ENCODE measurements around the gene TKFC. TPM values are rescaled to one million over a fixed set of nuclear protein-coding genes. Genes with fewer than 3 reads are reported as not detected.

Gene TKFC
- total RNA-seq, 3 donors from 2014 or later: 15.2 to 34.4 (median 26.9) TPM

DNA sequence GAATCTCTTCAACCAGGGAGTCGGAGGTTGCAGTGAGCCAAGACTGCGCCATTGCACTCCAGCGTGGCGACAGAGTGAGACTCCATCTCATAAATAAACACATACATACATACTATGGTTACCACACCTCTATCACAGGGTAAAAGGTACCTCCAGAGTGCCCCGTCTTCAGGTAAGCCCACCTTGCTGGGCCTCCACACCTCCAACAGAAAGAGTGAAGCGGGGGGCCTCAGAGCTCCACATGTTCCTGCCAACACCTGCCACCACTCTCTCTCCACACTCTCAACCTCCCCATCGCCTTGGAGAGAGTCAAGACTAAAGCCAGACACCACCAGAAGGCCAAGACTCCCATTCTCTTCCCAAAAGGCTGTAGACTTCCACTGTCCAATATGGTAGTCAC lies 27.6 kb upstream of the TKFC start:
- TF ChIP-seq, protein P1, sequence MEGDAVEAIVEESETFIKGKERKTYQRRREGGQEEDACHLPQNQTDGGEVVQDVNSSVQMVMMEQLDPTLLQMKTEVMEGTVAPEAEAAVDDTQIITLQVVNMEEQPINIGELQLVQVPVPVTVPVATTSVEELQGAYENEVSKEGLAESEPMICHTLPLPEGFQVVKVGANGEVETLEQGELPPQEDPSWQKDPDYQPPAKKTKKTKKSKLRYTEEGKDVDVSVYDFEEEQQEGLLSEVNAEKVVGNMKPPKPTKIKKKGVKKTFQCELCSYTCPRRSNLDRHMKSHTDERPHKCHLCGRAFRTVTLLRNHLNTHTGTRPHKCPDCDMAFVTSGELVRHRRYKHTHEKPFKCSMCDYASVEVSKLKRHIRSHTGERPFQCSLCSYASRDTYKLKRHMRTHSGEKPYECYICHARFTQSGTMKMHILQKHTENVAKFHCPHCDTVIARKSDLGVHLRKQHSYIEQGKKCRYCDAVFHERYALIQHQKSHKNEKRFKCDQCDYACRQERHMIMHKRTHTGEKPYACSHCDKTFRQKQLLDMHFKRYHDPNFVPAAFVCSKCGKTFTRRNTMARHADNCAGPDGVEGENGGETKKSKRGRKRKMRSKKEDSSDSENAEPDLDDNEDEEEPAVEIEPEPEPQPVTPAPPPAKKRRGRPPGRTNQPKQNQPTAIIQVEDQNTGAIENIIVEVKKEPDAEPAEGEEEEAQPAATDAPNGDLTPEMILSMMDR (IDR thresholded peaks at IDR 0.05): no peak
- TF ChIP-seq POLR2A (IDR thresholded peaks at IDR 0.05): no peak
- no peak for TF ChIP-seq POLR2AphosphoS5 (IDR thresholded peaks at IDR 0.05)
- H3K27ac ChIP-seq: no peak overlapping the region
- no peak overlapping the region for H3K4me3 ChIP-seq
- intact Hi-C loops (cut with DNase I; ENCODE audit: low total_unique reads): no loop called here
- DNase-seq (ENCODE audit: low spot score in 2 of 2): no peak
- H3K4me1 ChIP-seq: no peaks in the 10 kb centered on the region
- no peaks in the 10 kb centered on the region for H3K27me3 ChIP-seq
- peaks cover 24% of the 10 kb centered on the region for H3K36me3 ChIP-seq
- H3K9me3 ChIP-seq: no peaks in the 10 kb centered on the region

DNA sequence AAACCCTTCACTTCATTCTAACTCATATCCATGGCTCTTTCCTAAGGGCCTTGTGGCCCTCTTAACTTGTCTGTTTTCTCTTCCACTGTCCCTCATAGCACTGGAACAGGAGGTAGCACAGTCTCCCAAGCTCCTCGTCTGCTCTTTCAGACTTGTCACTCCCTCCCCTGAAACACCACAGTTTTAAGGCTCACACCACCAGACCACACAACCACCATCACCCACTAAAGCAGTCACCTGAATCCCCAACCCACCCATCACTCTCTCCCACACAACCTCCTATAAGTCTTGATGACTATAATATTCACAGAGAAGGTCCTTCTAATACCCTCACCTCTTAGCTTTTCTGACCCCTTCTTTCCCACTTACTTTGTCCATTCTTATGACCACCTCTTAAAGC lies 26.8 kb upstream of the TKFC start:
- Histone ChIP-seq H3K27ac (no peak overlapping the region), H3K36me3 (peaks cover 19% of the 10 kb centered on the region), H3K4me3 (no peak overlapping the region), H3K27me3 (no peaks in the 10 kb centered on the region), H3K9me3 (no peaks in the 10 kb centered on the region), H3K4me1 (no peaks in the 10 kb centered on the region)
- no peak for DNase-seq (ENCODE audit: low spot score in 2 of 2)
- TF ChIP-seq, protein P1 (IDR thresholded peaks at IDR 0.05): no peak
- TF ChIP-seq POLR2A (IDR thresholded peaks at IDR 0.05) (no peak), POLR2AphosphoS5 (IDR thresholded peaks at IDR 0.05) (no peak)
- intact Hi-C loops (cut with DNase I; ENCODE audit: low total_unique reads): no loop called here

DNA sequence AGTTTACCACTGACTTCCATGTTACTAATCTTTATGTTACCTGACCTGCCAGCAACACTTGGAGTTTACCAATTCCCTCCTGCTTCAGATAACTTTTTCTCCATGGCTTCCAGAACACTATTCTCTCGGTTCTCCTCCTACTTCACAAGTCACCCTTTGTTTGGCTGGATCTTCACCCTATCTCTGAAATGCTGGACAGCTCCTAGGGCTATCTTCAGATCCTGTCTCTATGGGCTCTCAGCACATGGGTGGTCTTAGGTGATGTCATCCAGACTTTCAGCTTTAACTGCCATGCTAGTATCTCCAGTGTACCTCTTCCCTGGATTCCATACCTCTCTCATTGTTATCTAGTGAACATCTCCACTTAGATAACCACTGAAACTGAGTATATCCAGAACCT lies 25.7 kb upstream of the TKFC start:
- intact Hi-C loops (cut with DNase I; ENCODE audit: low total_unique reads): no loop called here
- Histone ChIP-seq H3K36me3 (peaks cover 30% of the 10 kb centered on the region), H3K9me3 (no peaks in the 10 kb centered on the region), H3K27me3 (no peaks in the 10 kb centered on the region), H3K4me3 (no peak overlapping the region), H3K27ac (no peak overlapping the region), H3K4me1 (no peaks in the 10 kb centered on the region)
- TF ChIP-seq POLR2A (IDR thresholded peaks at IDR 0.05) (no peak), POLR2AphosphoS5 (IDR thresholded peaks at IDR 0.05) (no peak)
- TF ChIP-seq, protein P1 (IDR thresholded peaks at IDR 0.05): no peak
- no peak for DNase-seq (ENCODE audit: low spot score in 2 of 2)

DNA sequence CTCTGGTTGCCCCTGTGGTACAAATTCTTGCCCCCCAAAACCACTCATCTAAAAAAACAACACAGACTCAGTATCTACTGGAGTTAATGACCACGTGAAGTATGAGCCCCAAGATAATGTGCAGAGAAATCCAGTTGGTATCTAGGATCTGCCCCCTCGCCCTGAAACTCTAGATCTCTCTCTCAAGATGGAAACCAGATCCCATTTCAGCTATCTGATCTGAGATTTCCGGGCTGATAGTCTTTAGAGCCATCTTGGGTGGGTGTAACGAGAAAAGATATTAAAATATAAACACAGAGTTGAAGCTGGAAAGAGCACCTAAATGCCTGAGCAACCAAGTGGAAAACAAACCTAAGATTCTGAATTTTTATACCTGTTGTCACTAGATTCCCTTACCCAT lies 23.9 kb upstream of the TKFC start:
- Histone ChIP-seq H3K36me3 (peaks cover 30% of the 10 kb centered on the region), H3K27me3 (no peaks in the 10 kb centered on the region), H3K9me3 (no peaks in the 10 kb centered on the region), H3K27ac (no peak overlapping the region), H3K4me3 (no peak overlapping the region), H3K4me1 (no peaks in the 10 kb centered on the region)
- DNase-seq (ENCODE audit: low spot score in 2 of 2): no peak
- TF ChIP-seq, protein P1 (IDR thresholded peaks at IDR 0.05): no peak
- TF ChIP-seq POLR2A (IDR thresholded peaks at IDR 0.05) (no peak), POLR2AphosphoS5 (IDR thresholded peaks at IDR 0.05) (no peak)
- intact Hi-C loops (cut with DNase I; ENCODE audit: low total_unique reads): no loop called here

DNA sequence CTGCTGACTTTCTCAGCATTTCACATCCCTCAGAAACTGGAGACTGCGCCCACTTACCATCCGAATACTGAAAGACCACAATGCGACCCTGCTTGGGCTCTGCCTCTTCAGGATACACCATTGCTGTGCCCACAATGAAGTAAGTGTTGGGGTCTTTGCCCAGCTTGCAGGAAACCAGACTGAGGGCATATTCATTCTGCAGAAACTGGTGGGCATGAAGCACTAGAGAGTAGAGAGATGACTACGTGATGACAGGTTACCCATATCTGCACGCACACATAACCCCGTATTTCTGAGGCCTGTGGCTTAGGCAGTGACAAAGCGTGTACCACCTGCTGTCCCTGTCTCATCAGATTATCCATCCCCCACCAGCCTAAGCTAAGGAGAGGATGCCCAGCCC lies 23.3 kb upstream of the TKFC start:
- peaks cover 30% of the 10 kb centered on the region for H3K36me3 ChIP-seq
- no peak overlapping the region for H3K27ac ChIP-seq
- no peaks in the 10 kb centered on the region for H3K9me3 ChIP-seq
- intact Hi-C loops (cut with DNase I; ENCODE audit: low total_unique reads): no loop called here
- no peak for TF ChIP-seq POLR2A (IDR thresholded peaks at IDR 0.05)
- TF ChIP-seq POLR2AphosphoS5 (IDR thresholded peaks at IDR 0.05): no peak
- TF ChIP-seq, protein P1 (IDR thresholded peaks at IDR 0.05): no peak
- H3K27me3 ChIP-seq: no peaks in the 10 kb centered on the region
- no peak for DNase-seq (ENCODE audit: low spot score in 2 of 2)
- no peak overlapping the region for H3K4me3 ChIP-seq
- no peaks in the 10 kb centered on the region for H3K4me1 ChIP-seq
